ENCODE data around the gene PPP6R2.

DNA sequence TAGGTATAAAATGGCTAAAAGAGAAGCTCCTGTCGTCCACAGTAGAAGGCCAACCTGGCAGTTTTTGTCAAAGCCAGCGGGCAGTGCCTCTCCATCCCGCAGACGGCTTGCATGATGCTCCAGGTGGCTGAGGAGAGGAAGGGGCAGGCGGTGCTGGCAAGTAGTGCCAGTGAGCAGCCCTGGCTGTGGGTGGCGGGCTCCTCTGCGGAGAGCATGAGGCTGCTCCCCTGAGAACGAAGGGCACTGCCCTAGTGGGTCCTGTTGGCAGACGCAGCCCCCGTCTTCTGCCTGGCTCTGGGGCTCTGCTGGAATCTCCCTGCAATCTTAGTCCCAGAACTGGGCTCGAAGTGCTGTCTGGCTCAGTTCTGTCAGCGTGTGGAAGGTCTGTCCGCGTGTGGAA is 80.8 kb downstream of the PPP6R2 start:
- TF ChIP-seq, protein P1, sequence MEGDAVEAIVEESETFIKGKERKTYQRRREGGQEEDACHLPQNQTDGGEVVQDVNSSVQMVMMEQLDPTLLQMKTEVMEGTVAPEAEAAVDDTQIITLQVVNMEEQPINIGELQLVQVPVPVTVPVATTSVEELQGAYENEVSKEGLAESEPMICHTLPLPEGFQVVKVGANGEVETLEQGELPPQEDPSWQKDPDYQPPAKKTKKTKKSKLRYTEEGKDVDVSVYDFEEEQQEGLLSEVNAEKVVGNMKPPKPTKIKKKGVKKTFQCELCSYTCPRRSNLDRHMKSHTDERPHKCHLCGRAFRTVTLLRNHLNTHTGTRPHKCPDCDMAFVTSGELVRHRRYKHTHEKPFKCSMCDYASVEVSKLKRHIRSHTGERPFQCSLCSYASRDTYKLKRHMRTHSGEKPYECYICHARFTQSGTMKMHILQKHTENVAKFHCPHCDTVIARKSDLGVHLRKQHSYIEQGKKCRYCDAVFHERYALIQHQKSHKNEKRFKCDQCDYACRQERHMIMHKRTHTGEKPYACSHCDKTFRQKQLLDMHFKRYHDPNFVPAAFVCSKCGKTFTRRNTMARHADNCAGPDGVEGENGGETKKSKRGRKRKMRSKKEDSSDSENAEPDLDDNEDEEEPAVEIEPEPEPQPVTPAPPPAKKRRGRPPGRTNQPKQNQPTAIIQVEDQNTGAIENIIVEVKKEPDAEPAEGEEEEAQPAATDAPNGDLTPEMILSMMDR (IDR thresholded peaks at IDR 0.05; ENCODE audit: low read depth, low read length): no peak
- TF ChIP-seq POLR2A (IDR thresholded peaks at IDR 0.05; ENCODE audit: extremely low read depth, insufficient read length) (no peak), MYC (IDR thresholded peaks at IDR 0.05; ENCODE audit: low read depth, low read length) (no peak)
- TF ChIP-seq, protein P2, sequence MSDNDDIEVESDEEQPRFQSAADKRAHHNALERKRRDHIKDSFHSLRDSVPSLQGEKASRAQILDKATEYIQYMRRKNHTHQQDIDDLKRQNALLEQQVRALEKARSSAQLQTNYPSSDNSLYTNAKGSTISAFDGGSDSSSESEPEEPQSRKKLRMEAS (IDR thresholded peaks at IDR 0.05; ENCODE audit: low read depth, low read length): no peak

Data from NB4 (cell line).